PC-3 (cell line): Measurements from ENCODE around the gene ALDOA. TPM values are rescaled to one million over a fixed set of nuclear protein-coding genes. Genes with fewer than 3 reads are reported as not detected.

Source experiments
- ATAC-seq: fragments of 200-7000 bp; cut with Tn5 transposase; 2 replicates; pipeline ENCODE4 v1.9.1; 2020; ENCODE audit warnings: mild to moderate bottlenecking, moderate library complexity
- BruUV-seq: library from RNA; stranded (reverse); fragments of 400-500 nt; replicated peaks from 2 replicates; lab custom pipeline; 2021; lab: Mats Ljungman, UMichigan
- CTCF ChIA-PET: fragments of 300-600 bp; sonication (Branson Sonifier 250); formaldehyde crosslinking; loops from one replicate; lab custom pipeline; 2022; ENCODE audit warnings: antibody characterized with exemption; lab: Charles Lee
- POLR2A ChIA-PET: fragments of 300-600 bp; sonication (Branson Sonifier 250); formaldehyde crosslinking; loops from one replicate; lab custom pipeline; 2022; ENCODE audit warnings: antibody characterized with exemption; ENCODE audit not compliant: unreplicated experiment; lab: Charles Lee
- DNase-seq: peaks from one replicate; pipeline ENCODE4 v3.0.0-alpha.2; 2015
- H2AFZ ChIP-seq: fragments of 300-600 bp; sonication (generic); 2 replicates; pipeline ENCODE4 v1.6.0; 2016; ENCODE audit warnings: antibody characterized with exemption, low read length
- H3F3A ChIP-seq: fragments of 300-600 bp; sonication (generic); one replicate; pipeline ENCODE4 v1.6.0; 2017; ENCODE audit warnings: antibody characterized with exemption, low read length, control low read depth, mild to moderate bottlenecking; ENCODE audit not compliant: unreplicated experiment
- H3K27ac ChIP-seq: fragments of 300-600 bp; sonication (generic); 2 replicates; pipeline ENCODE4 v1.5.1; 2016; ENCODE audit warnings: mild to moderate bottlenecking, low read length
- H3K27me3 ChIP-seq: fragments of 300-600 bp; sonication (generic); 2 replicates; pipeline ENCODE4 v1.6.1; 2016; ENCODE audit warnings: low read length, mixed read lengths
- H3K36me3 ChIP-seq: fragments of 300-600 bp; sonication (generic); 2 replicates; pipeline ENCODE4 v1.6.1; 2016; ENCODE audit warnings: low read depth, mixed run types, low read length, mixed read lengths
- H3K4me1 ChIP-seq: fragments of 300-600 bp; sonication (generic); 2 replicates; pipeline ENCODE4 v1.5.1; 2016; ENCODE audit warnings: low read length; ENCODE audit not compliant: insufficient read depth
- H3K4me2 ChIP-seq: fragments of 300-600 bp; sonication (generic); 2 replicates; pipeline ENCODE4 v1.6.0; 2016; ENCODE audit warnings: low read length
- H3K4me3 ChIP-seq: fragments of 300-600 bp; sonication (generic); 2 replicates; pipeline ENCODE4 v1.5.1; 2016; ENCODE audit warnings: mild to moderate bottlenecking, low read length, mixed read lengths
- H3K79me2 ChIP-seq: fragments of 300-600 bp; sonication (generic); 2 replicates; pipeline ENCODE4 v1.6.1; 2017; ENCODE audit warnings: low read length, mixed read lengths
- H3K9ac ChIP-seq: fragments of 300-600 bp; sonication (generic); 2 replicates; pipeline ENCODE4 v1.6.0; 2016; ENCODE audit warnings: mild to moderate bottlenecking, low read length
- H3K9me2 ChIP-seq: fragments of 300-600 bp; sonication (generic); replicated peaks from 2 replicates; pipeline ENCODE4 v1.6.1; 2016; ENCODE audit warnings: mixed run types, low read length, mixed read lengths
- H3K9me3 ChIP-seq: fragments of 300-600 bp; sonication (generic); 2 replicates; pipeline ENCODE4 v1.6.1; 2016; ENCODE audit warnings: low read length, mixed read lengths
- H4K20me1 ChIP-seq: fragments of 300-600 bp; sonication (generic); 2 replicates; pipeline ENCODE4 v1.6.1; 2016; ENCODE audit warnings: low read length, mixed read lengths
- EZH2 ChIP-seq: fragments of 300-600 bp; sonication (generic); IDR thresholded peaks from one replicate; pipeline ENCODE4 v1.6.1; 2017; ENCODE audit warnings: antibody characterized with exemption, mild to moderate bottlenecking, low read length; ENCODE audit not compliant: unreplicated experiment
- EZH2phosphoT487 ChIP-seq: fragments of 300-600 bp; sonication (generic); IDR thresholded peaks from 2 replicates; pipeline ENCODE4 v1.6.1; 2018; ENCODE audit warnings: mild to moderate bottlenecking, antibody characterized with exemption, low read length, borderline replicate concordance
- intact Hi-C: fragments of 100-400 bp; cut with micrococcal nuclease; formaldehyde crosslinking; loops from 2 replicates; pipeline ENCODE4 v1.9.0; 2023
- total RNA-seq: library from RNA; depleted of rRNA; stranded (reverse); fragments of >200 nt; gene quantifications from 2 replicates; pipeline ENCODE4 v1.2.3, GENCODE V29; 2014
- TF ChIP-seq, protein P1 (sequence below): fragments of 300-600 bp; sonication (generic); conservative IDR thresholded peaks from 2 replicates; pipeline ENCODE4 v1.5.1; 2017; ENCODE audit warnings: antibody characterized with exemption, low read depth, mild to moderate bottlenecking, low read length

ALDOA gene
- total RNA-seq, 1 experiment from 2014 or later, result 2,048 TPM

- H3K79me2 ChIP-seq, result peaks cover 44% of the 10 kb centered on the region
- no peaks in the 10 kb centered on the region for H3K9me2 ChIP-seq
- H4K20me1 ChIP-seq, result 0 out of 2 replicates have a peak, but pooled peaks cover 4% of the 10 kb centered on the region
- CTCF ChIA-PET, result no interaction called here
- H3K27ac ChIP-seq, result peak within 1 kb of the TSS; percentile 69
- TSS peak; percentile 98 for BruUV-seq
- peaks cover 21% of the 10 kb centered on the region; the same call in 1 of the 2 replicates for H3K36me3 ChIP-seq
- H3K9ac ChIP-seq, result peak within 1 kb of the TSS; percentile 94
- DNase-seq (peak; percentile 81), ATAC-seq (peak; percentile 84)
- peak within 1 kb of the TSS; percentile 97 for H3K4me2 ChIP-seq
- H2AFZ ChIP-seq, result peak within 1 kb of the TSS; percentile 37
- H3F3A ChIP-seq, result peaks cover 6% of the 10 kb centered on the region
- TF ChIP-seq EZH2 (no peak), EZH2phosphoT487 (no peak)
- TF ChIP-seq, protein P1, sequence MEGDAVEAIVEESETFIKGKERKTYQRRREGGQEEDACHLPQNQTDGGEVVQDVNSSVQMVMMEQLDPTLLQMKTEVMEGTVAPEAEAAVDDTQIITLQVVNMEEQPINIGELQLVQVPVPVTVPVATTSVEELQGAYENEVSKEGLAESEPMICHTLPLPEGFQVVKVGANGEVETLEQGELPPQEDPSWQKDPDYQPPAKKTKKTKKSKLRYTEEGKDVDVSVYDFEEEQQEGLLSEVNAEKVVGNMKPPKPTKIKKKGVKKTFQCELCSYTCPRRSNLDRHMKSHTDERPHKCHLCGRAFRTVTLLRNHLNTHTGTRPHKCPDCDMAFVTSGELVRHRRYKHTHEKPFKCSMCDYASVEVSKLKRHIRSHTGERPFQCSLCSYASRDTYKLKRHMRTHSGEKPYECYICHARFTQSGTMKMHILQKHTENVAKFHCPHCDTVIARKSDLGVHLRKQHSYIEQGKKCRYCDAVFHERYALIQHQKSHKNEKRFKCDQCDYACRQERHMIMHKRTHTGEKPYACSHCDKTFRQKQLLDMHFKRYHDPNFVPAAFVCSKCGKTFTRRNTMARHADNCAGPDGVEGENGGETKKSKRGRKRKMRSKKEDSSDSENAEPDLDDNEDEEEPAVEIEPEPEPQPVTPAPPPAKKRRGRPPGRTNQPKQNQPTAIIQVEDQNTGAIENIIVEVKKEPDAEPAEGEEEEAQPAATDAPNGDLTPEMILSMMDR, result no peak
- intact Hi-C loops, result no loop called here
- no peaks in the 10 kb centered on the region for H3K27me3 ChIP-seq
- peak within 1 kb of the TSS; percentile 94 for H3K4me3 ChIP-seq
- POLR2A ChIA-PET, result no interaction called here
- no peaks in the 10 kb centered on the region for H3K9me3 ChIP-seq
- H3K4me1 ChIP-seq, result peaks cover 17% of the 10 kb centered on the region
These were observed 10.1 kb downstream of the ALDOA start, which contains the start of gene PPP4C for GRCh38 chr16:30075503-30076275. Gene PPP4C (plus strand): TSS chr16:30075994. CDS start chr16:30076378, 384 bp downstream.

DNA sequence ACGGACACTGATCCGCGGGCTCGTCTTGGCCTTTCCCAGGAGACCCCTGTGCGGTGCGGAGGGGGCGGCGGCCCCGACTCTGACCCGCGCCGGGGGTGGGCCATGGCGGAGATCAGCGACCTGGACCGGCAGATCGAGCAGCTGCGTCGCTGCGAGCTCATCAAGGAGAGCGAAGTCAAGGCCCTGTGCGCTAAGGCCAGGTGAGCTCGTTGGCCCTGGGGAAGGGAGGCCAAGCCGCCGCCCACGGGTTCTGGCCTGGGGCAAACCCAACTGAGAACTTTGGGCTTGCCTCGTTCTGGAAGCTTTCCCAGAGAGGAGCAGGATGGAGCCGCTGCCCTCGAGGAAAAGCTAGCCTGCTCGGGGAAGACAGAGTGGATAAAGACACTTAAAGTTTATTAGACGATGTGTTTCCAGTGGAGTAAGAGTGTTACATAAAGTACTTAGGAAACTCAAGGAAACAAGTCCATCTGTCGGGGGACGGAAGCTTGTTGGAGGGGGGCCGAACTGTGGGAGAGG is 10.8 kb downstream of the ALDOA start:
- intact Hi-C loops, result no loop called here
- H3K27me3 ChIP-seq, result no peaks in the 10 kb centered on the region
- BruUV-seq, result no TSS peak
- no peak for TF ChIP-seq EZH2
- TF ChIP-seq EZH2phosphoT487, result no peak
- TF ChIP-seq, protein P1, result no peak
- H3K79me2 ChIP-seq, result peaks cover 44% of the 10 kb centered on the region
- H3K9me2 ChIP-seq, result no peaks in the 10 kb centered on the region
- ChIA-PET POLR2A (interaction anchor here (0.6 kb wide), 1 partner anchor 15 kb away, joined by 3 read pairs; no protein-coding TSS in a partner anchor), CTCF (no interaction called here)
- ATAC-seq, result peak; percentile 14
- H2AFZ ChIP-seq, result peak overlapping the region; percentile 37
- H3K27ac ChIP-seq, result peak overlapping the region; percentile 69
- 0 out of 2 replicates have a peak, but pooled peaks cover 4% of the 10 kb centered on the region for H4K20me1 ChIP-seq
- H3K9me3 ChIP-seq, result no peaks in the 10 kb centered on the region
- DNase-seq, result no peak
- peak overlapping the region; percentile 94 for H3K4me3 ChIP-seq
- H3K9ac ChIP-seq, result peak overlapping the region; percentile 94
- H3K36me3 ChIP-seq, result peaks cover 20% of the 10 kb centered on the region; the same call in 1 of the 2 replicates
- peak overlapping the region; percentile 97 for H3K4me2 ChIP-seq
- peaks cover 6% of the 10 kb centered on the region for H3F3A ChIP-seq
- H3K4me1 ChIP-seq, result peaks cover 17% of the 10 kb centered on the region
